ENCODE measurements around the gene SESTD1.

The SESTD1 gene

DNA sequence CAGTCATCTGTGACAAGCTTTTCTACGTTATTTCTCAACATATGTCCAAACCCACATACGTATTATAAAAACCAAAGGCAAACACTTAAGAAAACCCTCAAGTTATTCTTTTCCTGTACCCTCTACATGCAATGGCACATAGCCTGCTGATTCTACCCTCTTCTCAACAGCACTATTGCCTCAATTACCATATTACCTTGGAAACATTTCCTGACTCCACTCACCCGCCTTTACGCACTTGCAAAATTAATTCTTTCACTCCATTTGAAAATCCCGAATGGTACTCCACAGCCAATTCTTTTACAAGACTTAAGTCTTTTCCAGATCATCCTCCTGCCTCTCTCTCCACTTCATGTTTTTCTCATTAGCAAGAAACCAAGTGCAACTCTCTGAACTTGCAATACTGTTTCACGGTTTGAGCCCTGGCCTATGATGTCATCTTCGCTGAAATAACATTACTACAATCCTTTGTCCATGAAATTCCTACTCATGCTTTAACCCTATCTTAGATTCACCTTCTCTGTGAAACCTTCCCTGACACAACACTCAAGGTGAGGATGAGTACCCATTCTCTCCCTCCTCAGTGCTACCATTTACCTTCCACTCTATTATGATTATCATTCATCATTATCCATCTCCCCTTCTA, 29.0 kb downstream of the SESTD1 start:
- no peak overlapping the region for H3K4me3 ChIP-seq (ENCODE audit: low read depth, low read length)
- TF ChIP-seq CTCF (IDR thresholded peaks at IDR 0.05; ENCODE audit: insufficient read depth, low read length, missing control alignments): no peak
- DNase-seq (ENCODE audit: low read depth, low spot score): no peak
- CTCF ChIA-PET: no interaction called here
- POLR2A ChIA-PET: no interaction called here

DNA sequence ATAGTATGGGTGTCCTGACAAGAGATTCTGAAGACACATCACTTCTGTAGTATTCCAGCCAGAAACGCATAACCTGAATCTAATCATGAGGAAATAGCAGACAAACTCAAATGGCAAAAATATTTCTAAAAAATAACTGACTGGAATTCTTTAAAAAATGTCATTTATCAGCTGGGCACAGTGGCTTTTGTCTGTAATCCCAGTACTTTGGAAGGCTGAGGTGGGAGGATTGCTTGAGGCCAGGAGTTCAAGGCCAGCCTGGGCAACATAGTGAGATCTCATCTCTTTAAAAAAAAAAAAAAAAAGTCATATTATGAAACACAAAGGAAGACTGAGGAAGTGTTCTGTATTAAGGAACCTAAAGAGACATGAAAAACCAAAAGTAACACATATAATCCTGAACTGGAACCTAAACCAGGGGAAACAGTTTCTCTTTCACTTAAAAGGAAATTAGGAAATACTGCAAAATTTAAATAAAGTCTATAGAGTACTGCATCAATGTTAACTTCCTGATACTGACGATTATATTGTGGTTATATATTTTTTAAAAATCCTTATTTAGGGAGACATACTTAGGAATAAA, 29.9 kb downstream of the SESTD1 start:
- TF ChIP-seq CTCF (IDR thresholded peaks at IDR 0.05; ENCODE audit: insufficient read depth, low read length, missing control alignments): no peak
- CTCF ChIA-PET: no interaction called here
- H3K4me3 ChIP-seq (ENCODE audit: low read depth, low read length): no peak overlapping the region
- DNase-seq (ENCODE audit: low read depth, low spot score): no peak
- POLR2A ChIA-PET: no interaction called here

DNA sequence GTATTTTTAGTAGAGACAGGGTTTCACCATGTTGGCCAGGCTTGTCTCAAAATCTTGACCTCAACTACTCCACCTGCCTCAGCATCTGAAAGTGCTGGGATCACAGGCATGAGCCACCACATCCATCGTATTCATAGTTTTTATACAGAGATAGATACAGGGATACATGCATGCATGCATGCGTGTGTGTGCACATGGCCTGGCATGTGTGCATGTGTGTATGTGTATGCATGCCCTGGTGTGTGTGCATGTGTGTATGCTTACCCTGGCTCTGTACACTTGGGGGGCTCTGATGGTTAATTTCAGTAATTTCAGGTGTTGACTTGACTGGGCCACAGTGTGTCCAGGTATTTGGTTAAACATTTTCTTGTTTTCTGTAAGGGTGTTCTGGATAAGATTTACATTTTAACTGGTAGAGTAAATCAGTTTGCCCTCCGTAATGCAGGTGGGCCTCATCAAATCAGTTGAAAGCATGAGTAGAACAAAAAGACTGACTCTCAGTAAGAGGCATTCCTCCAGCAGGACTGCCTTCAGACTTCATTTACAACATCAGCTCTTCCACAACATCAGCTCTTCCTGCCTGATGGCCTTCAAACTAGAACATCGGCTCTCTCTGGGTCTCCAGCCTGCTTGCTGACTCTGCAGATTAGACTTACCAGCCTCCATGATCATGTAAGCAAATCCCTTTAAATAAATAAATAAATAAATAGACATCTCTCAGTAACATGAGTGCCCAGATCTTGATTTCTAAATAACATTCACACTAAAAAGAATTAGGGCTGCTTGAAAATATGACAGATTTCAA, 30.8 kb downstream of the SESTD1 start:
- ChIA-PET CTCF (no interaction called here), POLR2A (no interaction called here)
- no peak for DNase-seq (ENCODE audit: low read depth, low spot score)
- TF ChIP-seq CTCF (IDR thresholded peaks at IDR 0.05; ENCODE audit: insufficient read depth, low read length, missing control alignments): no peak
- no peak overlapping the region for H3K4me3 ChIP-seq (ENCODE audit: low read depth, low read length)

GRCh38 chr2:179233083-179233490, 31.5 kb downstream of the SESTD1 start:
- no peak overlapping the region for H3K4me3 ChIP-seq (ENCODE audit: low read depth, low read length)
- ChIA-PET POLR2A (no interaction called here), CTCF (no interaction called here)
- DNase-seq (ENCODE audit: low read depth, low spot score): no peak
- TF ChIP-seq CTCF (IDR thresholded peaks at IDR 0.05; ENCODE audit: insufficient read depth, low read length, missing control alignments): no peak

- POLR2A ChIA-PET: no interaction called here
- DNase-seq (ENCODE audit: low read depth, low spot score): no peak
- no peak overlapping the region for H3K4me3 ChIP-seq (ENCODE audit: low read depth, low read length)
- CTCF ChIA-PET: interaction anchor here (3.4 kb wide), 1 partner anchor 8 kb away, joined by 17 read pairs; no protein-coding TSS in a partner anchor
- no peak for TF ChIP-seq CTCF (IDR thresholded peaks at IDR 0.05; ENCODE audit: insufficient read depth, low read length, missing control alignments)
Measured at GRCh38 chr2:179226961-179227259, 37.7 kb downstream of the SESTD1 start.

- ChIA-PET CTCF (no interaction called here), POLR2A (no interaction called here)
- DNase-seq (ENCODE audit: low read depth, low spot score): no peak
- H3K4me3 ChIP-seq (ENCODE audit: low read depth, low read length): no peak overlapping the region
- TF ChIP-seq CTCF (IDR thresholded peaks at IDR 0.05; ENCODE audit: insufficient read depth, low read length, missing control alignments): no peak
Measured at GRCh38 chr2:179226203-179226960, 38.2 kb downstream of the SESTD1 start.
